Measurements from ENCODE around the gene UNK.
"Not testable (repeated sequence)": the region's sequence is repeated elsewhere in the genome, so short reads cannot be mapped to it uniquely, and the experiment has no call there.

The UNK gene

DNA sequence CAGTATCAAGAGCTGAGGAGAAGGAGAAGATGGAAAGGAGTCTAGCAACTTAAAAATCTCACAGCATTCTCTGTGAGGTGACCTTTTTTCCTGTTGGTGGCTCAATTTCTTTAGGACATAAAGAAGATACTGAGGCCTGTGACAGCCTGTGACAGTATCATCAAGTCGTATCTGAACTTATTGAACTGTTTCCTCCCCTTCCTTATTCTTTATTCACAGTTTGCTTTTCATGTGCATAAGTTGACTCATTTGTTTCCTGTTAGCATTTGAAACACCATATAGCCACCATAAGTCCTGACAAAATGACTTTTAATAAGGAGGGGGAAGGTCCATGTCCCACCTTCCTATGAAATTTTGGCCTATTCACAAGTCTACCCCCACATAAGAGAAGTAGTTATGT, 8.9 kb downstream of the UNK start:
- no peak for DNase-seq (ENCODE audit: low read depth in 3 of 3, low spot score in 1 of 3)

DNA sequence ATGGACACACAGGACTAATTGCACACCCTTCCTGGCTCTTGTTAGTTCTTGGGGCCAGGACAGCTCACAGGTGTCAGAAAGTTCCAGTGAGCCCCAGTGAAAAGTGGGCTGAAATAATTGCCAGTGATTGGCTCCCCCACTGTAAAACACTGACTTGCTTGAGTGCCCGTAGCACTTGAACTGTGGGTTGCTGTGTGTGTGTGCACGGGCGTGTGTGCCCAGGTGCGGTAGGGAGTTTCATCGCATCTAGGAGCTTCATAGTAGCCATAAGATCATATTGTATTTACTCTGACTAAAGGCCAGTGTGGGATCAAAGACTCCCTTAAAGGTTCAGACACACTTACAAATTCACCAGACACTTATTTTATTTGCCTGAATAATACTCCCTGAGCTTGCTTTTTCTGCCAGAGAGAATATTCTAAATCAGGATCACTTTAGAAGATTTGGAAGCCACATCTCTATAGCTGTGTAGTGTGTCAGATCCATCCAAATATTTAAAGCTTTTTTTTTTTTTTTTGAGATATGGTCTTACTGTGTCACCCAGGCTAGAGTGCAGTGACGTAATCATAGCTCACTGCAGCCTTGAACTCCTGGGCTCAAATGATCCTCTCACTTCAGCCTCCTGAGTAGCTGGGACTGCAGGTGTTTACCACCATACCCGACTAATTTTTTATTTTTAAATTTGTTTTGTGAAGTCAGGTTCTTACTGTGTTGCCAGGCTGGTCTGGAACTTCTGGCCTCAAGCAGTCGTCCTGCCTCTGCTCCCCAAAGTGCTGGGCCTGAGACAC, 11.4 kb downstream of the UNK start:
- DNase-seq (ENCODE audit: low read depth in 3 of 3, low spot score in 1 of 3): no peak

- no peak for DNase-seq (ENCODE audit: low read depth in 3 of 3, low spot score in 1 of 3)
Measured at GRCh38 chr17:75799402-75799801, 14.8 kb downstream of the UNK start.

GRCh38 chr17:75803883-75804282, 19.3 kb downstream of the UNK start:
- no peak for DNase-seq (ENCODE audit: low read depth in 3 of 3, low spot score in 1 of 3)

DNA sequence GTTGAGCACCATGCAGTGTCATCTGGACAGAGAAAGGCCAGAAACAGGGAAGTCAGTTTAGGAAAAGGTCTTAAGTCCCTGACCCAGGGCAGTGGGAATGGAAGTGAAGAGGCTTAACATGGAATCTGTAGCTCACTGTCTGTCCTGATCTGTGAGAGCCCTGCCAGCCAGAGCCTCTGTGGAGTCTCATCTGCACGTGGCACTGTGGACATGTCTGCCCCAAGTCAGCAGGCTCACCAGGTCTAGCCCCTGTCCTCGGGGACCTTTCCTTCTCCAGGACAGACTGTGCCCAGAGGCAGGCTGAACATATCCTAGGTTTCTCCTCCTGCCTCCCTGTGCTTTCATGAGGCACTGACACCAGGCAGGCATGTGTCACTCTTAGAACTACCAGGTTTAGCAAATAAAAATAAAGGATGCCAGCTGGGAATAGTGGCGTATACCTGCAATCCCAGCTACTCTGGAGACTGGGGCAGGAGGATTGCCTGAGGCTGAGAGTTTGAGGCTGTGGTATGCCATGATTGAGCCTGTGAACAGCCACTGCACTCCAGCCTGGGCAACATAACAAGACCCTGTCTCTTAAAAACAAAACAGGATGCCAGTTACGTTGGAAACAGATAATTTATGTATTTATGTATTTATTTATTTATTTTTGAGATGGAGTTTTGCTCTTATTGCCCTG, 22.4 kb downstream of the UNK start:
- DNase-seq (ENCODE audit: low read depth in 3 of 3, low spot score in 1 of 3): no peak

- no peak for DNase-seq (ENCODE audit: low read depth in 3 of 3, low spot score in 1 of 3)
Measured at GRCh38 chr17:75807861-75808260, 23.3 kb downstream of the UNK start.

DNA sequence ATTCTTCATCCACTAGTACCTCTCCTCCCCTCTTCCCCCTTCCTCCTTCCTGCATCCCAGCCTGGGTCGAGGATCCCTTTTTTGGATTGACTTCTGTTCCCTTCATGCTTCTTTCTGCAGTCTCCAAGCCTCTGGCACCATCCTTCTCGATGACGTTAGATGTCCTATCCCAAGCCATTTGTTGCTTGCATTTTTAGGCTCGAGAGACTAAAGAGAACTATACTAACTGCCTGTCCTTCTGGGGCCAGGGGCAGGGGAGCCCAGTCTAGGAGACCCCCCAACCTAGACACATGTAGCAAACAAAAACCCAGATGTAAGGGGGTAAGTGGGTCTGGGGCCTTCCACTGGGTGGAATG, 23.9 kb downstream of the UNK start:
- DNase-seq (ENCODE audit: low read depth in 3 of 3, low spot score in 1 of 3): no peak

GRCh38 chr17:75808905-75809621, 24.5 kb downstream of the UNK start:
- no peak for DNase-seq (ENCODE audit: low read depth in 3 of 3, low spot score in 1 of 3)

GRCh38 chr17:75809631-75810111, 25.1 kb downstream of the UNK start:
- DNase-seq (ENCODE audit: low read depth in 3 of 3, low spot score in 1 of 3): no peak

DNA sequence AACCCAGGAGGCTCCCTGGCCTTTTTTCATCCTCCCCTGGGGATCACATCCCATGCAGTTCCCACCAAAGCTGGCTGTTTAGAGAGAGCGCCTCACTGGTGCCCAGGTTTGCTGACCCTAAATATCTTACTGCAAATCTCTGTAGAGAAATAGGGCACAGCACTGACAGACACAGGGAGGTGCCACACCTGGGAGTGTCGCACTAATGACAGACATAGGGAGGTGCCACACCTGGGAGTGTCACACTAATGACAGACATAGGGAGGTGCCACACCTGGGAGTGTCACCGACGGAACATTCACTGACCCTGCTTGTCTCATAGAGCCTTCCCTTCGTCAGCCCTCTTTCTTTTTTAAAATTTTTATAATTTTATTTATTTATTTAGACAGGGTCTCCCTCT, 25.6 kb downstream of the UNK start:
- DNase-seq (ENCODE audit: low read depth in 3 of 3, low spot score in 1 of 3): no peak

DNA sequence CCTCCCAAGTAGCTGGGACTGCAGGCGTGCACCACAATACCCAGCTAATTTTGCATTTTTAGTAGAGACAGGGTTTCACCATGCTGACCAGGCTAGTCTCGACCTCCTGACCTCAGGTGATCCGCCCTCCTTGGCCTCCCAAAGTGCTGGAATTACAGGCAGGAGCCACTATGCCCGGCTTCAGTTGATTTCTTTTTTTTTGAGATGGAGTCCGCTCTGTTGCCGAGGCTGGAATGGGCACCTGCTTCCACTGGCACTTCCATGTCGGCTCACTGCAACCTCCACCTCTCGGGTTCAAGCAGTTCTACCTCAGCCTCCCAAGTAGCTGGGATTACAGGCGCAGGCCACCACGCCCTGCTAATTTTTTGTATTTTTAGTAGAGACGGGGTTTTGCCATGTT, 26.1 kb downstream of the UNK start:
- not testable (repeated sequence) for DNase-seq (ENCODE audit: low read depth in 3 of 3, low spot score in 1 of 3)

DNA sequence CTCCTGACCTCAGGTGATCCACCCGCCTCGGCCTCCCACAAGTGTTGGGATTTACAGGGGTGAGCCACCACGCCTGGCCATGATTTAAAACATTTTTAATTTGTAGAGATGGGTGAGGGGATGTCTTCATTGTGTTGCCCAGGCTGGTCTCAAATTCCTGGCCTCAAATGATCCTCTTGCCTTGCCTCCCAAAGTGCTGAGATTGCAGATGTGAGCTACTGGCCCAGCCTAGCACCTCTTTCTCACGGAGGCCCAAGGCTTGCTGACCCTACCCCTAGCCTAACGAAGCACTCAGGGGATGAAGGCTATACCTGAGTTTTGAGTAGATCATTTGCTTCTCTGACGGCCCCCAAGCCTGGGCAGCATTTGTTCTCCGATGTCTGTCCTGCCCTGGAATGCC, 26.6 kb downstream of the UNK start:
- no peak for DNase-seq (ENCODE audit: low read depth in 3 of 3, low spot score in 1 of 3)

- DNase-seq (ENCODE audit: low read depth in 3 of 3, low spot score in 1 of 3): no peak
Measured at GRCh38 chr17:75812096-75813013, 27.7 kb downstream of the UNK start.

- no peak for DNase-seq (ENCODE audit: low read depth in 3 of 3, low spot score in 1 of 3)
Measured at GRCh38 chr17:75813081-75814020, 28.7 kb downstream of the UNK start.

GRCh38 chr17:75814021-75814395, 29.4 kb downstream of the UNK start:
- DNase-seq (ENCODE audit: low read depth in 3 of 3, low spot score in 1 of 3): no peak

DNA sequence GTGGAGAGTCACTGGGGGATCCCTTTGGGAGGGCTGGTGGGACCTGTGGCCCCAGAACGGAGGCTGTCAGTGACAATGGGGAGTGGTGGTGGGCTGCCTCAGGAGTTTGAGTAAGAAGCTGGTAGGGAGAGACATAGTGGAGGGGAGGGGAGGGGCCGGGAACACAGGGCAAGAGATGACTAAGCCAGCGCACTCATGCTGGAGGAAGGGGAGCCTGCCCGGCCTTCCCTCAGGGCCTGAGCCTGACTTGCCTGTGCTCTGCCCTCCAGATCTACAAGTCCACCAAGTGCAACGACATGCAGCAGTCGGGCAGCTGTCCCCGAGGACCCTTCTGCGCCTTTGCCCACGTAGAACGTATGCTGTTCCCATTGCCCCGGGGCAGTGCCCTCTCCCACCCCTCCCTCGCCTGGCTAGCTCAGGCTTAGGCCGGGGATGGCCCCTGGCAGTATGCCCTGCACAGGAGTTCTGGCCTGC, 30.3 kb downstream of the UNK start:
- no peak for DNase-seq (ENCODE audit: low read depth in 3 of 3, low spot score in 1 of 3)

- no peak for DNase-seq (ENCODE audit: low read depth in 3 of 3, low spot score in 1 of 3)
Measured at GRCh38 chr17:75815399-75815798, 30.8 kb downstream of the UNK start.

- DNase-seq (ENCODE audit: low read depth in 3 of 3, low spot score in 1 of 3): no peak
Measured at GRCh38 chr17:75816693-75817092, 32.1 kb downstream of the UNK start.

GRCh38 chr17:75817571-75817970, 33.0 kb downstream of the UNK start:
- no peak for DNase-seq (ENCODE audit: low read depth in 3 of 3, low spot score in 1 of 3)

DNA sequence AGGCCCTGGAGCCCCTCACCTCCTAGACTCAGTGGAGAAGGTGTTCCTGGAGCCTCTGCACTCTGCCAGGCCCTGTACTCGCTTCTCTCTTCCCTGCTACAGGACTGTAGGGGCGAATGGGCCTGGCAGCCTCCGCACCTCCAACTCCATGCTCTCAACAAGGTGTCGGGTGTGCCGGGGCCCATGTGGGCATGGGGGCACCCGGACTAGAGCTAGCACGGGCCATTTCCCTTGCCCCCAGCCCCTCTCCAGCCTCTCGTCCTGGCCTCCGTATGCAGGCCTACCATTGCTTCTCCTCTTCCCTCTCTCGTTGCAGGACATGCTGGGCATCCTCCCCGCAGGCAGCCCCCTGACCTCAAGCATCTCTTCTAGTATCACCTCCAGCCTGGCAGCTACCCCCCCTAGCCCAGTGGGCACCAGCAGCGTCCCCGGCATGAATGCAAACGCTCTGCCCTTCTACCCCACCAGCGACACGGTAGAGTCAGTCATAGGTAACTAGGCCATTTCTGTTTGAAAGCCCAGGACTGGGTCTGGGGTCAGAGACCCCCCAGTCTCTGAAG, 33.8 kb downstream of the UNK start:
- no peak for DNase-seq (ENCODE audit: low read depth in 3 of 3, low spot score in 1 of 3)

Data from stimulated activated CD4-positive, alpha-beta T cell treated with anti-CD3 and anti-CD28 coated beads, TNF-alpha, amount 100 ng/mL, for 1 hour (primary cell).